ENCODE results near the gene KXD1.

- TF ChIP-seq POLR2A (IDR thresholded peaks at IDR 0.05), result peak in 2 of 4 donors; percentile 11 to 31
- TF ChIP-seq CTCF (IDR thresholded peaks at IDR 0.05), result peak in 3 of 6 experiments; percentile 9 to 16 (median 16)
Measured at GRCh38 chr19:18522124-18522861, 35.4 kb upstream of the KXD1 start.
